Activated CD8-positive, alpha-beta memory T cell treated with anti-CD3 and anti-CD28 coated beads, Interleukin-2, amount 10 ng/mL, durations not matched to agents 7 days and 5 days (primary cell): ENCODE results near the gene EEIG1. TPM values are rescaled to one million over a fixed set of nuclear protein-coding genes. Genes with fewer than 3 reads are reported as not detected.

ENCODE experiments used
- ATAC-seq: fragments of 150-1000 bp; cut with Tn5 transposase; one replicate; pipeline ENCODE4 v1.10.0; 2021; ENCODE audit warnings: moderate library complexity
- CTCF ChIA-PET: fragments of 350-600 bp; sonication (Branson Sonifier 250); formaldehyde crosslinking; loops from one replicate; lab custom pipeline; 2021; ENCODE audit warnings: antibody characterized with exemption; lab: Charles Lee
- DNase-seq: peaks from one replicate; pipeline ENCODE4 v3.0.0-alpha.2; 2020
- H3K27ac Mint-ChIP-seq: one replicate; pipeline ENCODE4 v1.8.0; 2021; ENCODE audit warnings: mild to moderate bottlenecking, mixed read lengths
- H3K27me3 Mint-ChIP-seq: one replicate; pipeline ENCODE4 v1.8.0; 2021; ENCODE audit warnings: mixed read lengths
- H3K36me3 Mint-ChIP-seq: one replicate; pipeline ENCODE4 v1.8.0; 2021; ENCODE audit warnings: mild to moderate bottlenecking, mixed read lengths
- H3K4me1 Mint-ChIP-seq: one replicate; pipeline ENCODE4 v1.8.0; 2021; ENCODE audit warnings: mixed read lengths
- H3K4me3 Mint-ChIP-seq: one replicate; pipeline ENCODE4 v1.8.0; 2021; ENCODE audit warnings: mild to moderate bottlenecking, moderate library complexity, mixed read lengths
- H3K9me3 Mint-ChIP-seq: one replicate; pipeline ENCODE4 v1.8.0; 2022; ENCODE audit warnings: low read depth, mixed read lengths
- total RNA-seq, 2 experiments: library from RNA; stranded (reverse); gene quantifications; one replicate each; pipeline ENCODE4 v1.2.3, GENCODE V29; 2021

The EEIG1 gene
- total RNA-seq, 2 experiments from 2014 or later: 60.8 to 116 TPM

DNA sequence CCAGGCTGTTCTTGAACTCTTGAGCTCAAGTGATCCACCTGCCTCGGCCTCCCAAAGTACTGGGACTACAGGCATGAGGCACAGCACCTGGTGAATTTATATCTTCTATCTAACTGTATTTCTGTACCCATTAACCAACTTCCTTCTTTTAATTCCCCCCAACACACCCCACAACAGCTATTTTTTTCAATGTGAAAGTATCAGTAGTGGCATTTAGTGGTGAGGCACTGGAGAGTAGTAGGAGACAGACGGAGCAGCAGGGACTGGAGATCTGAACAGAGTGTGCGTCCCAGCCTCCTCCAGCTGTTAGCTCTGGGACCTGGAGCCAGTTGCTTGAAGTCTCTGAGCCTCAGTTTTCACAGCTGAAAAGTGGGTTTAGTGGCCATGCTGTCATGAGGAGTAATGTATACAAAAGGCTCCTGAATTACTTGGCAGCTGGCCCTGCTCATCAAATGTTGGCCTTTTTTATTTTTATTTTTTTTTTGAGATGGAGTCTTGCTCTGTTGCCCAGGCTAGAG lies 11.0 kb upstream of the EEIG1 start:
- CTCF ChIA-PET: interaction anchor here (2.3 to 2.6 kb wide), 2 partner anchors 37 to 43 kb away, joined by 8 read pairs; no protein-coding TSS in a partner anchor
- no peak for ATAC-seq

DNA sequence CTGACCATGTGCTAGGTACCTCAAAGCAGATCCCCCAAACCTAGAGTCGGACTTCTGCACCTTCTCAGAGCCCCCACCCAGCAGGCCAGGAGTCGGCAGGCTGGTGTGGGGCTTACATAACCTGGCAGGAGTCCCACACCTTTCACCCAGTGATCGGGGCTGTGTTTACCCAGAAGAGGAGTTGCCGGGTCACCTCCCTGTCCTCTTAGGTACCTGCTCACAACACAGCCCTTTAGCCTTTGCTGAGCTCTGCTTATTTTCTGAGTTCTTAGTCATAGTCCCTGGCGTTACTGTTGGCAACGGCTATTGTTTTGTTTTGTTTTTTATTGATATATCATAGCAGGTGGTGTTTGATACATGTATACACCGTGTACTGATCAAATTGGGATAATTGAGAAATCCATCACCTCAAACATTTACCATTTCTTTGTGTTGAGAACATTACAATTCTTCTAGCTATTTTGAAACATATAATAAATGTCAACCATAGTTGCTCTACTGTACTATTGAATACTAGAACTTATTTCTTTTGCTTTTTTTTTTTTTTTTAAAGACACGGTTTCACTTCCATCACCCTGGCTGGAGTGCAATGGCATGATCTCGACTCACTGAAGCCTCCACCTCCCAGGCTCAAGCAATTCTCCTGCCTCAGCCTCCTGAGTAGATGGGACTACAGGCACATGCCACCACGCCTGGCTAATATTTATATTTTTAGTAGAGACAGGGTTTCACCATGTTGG lies 10.4 kb upstream of the EEIG1 start:
- CTCF ChIA-PET: interaction anchor here (2.3 to 2.6 kb wide), 2 partner anchors 36 to 44 kb away, joined by 8 read pairs; no protein-coding TSS in a partner anchor
- ATAC-seq: peak; percentile 12
- H3K4me3 Mint-ChIP-seq: no peak overlapping the region
- no peak overlapping the region for H3K27ac Mint-ChIP-seq
- H3K4me1 Mint-ChIP-seq: no peaks in the 10 kb centered on the region
- no peaks in the 10 kb centered on the region for H3K36me3 Mint-ChIP-seq
- no peaks in the 10 kb centered on the region for H3K9me3 Mint-ChIP-seq
- H3K27me3 Mint-ChIP-seq: no peaks in the 10 kb centered on the region
- DNase-seq: no peak

More for the DNA sequence above, 11.0 kb upstream of the EEIG1 start:
- Mint-ChIP-seq H3K27ac (no peak overlapping the region), H3K36me3 (no peaks in the 10 kb centered on the region), H3K4me3 (no peak overlapping the region), H3K9me3 (no peaks in the 10 kb centered on the region), H3K27me3 (no peaks in the 10 kb centered on the region), H3K4me1 (no peaks in the 10 kb centered on the region)
- no peak for DNase-seq

DNA sequence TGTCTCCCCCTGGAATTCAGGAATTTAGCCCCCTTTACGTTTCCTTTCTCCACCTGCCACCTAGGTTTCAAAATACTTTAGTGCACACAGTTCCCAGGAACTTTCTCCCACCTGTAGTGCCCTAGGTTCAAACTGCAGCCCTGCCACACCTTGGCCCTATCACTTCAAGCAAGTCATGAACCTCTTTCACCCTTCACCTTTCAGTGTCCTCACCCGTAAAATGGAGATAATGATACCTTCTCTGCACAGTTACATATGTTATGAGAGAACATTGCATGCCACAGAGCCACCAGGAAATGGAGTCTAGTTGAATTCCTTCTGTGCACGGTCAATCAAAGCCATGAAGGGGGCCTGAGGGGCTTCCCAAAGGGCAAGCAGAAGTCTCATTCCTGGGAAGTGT lies 9.8 kb upstream of the EEIG1 start:
- Mint-ChIP-seq H3K4me3 (no peak overlapping the region), H3K4me1 (no peaks in the 10 kb centered on the region), H3K27me3 (no peaks in the 10 kb centered on the region), H3K36me3 (no peaks in the 10 kb centered on the region), H3K9me3 (no peaks in the 10 kb centered on the region), H3K27ac (no peak overlapping the region)
- DNase-seq (no peak), ATAC-seq (no peak)
- CTCF ChIA-PET: interaction anchor here (0.9 to 2.6 kb wide), 3 partner anchors 9 to 44 kb away, joined by 3 to 8 read pairs (median 8); no protein-coding TSS in a partner anchor

DNA sequence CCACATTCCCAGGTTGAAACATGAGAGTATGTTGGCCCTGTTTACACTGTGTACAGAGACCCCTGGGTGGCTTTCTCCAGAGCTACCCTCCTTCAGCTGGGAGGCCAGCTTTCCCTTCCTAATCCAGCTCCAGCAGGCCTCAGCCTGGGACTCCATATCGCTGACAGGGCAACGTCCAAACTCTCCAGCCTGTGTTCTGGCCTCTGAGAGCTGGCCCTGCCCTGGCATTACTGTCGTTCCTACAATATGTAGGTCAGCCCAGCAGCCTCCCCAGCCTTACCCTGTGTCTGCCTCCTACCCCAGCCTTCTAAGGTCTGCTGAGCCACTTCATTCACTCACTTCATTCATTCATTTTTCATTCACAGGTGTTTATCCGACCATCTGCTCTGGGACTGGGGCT lies 8.3 kb upstream of the EEIG1 start:
- Mint-ChIP-seq H3K9me3 (no peaks in the 10 kb centered on the region), H3K4me3 (no peak overlapping the region)
- CTCF ChIA-PET: no interaction called here

DNA sequence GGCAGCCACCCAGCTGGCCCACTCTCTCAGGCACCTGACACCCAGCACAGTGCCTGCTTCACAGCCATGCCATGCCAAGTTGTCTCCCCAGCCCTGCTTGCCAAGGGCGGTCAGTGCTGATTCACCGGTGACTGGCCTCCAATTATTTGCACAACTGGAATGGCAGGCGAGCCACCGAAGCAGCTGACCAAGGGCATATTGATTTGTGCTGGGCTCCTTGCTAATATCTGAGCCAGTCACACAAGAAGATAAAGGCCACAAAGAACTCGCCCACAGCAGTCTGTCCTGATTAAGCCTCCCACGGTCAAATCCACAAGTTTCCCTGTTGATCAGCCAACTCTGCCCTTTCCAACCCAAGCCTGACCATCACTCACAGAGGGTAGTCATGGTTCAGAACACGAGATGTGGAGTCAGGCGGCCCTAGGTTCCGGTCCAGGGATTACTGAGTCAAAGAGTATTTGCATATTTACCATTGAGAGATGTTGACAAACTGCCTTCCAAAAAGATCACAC lies 6.4 kb upstream of the EEIG1 start:
- Mint-ChIP-seq H3K9me3 (no peaks in the 10 kb centered on the region), H3K27me3 (no peaks in the 10 kb centered on the region), H3K4me3 (no peak overlapping the region), H3K27ac (no peak overlapping the region), H3K4me1 (peaks cover 16% of the 10 kb centered on the region), H3K36me3 (no peaks in the 10 kb centered on the region)
- CTCF ChIA-PET: interaction anchor here (1.4 kb wide), 1 partner anchor 9 kb away, joined by 3 read pairs; no protein-coding TSS in a partner anchor
- ATAC-seq (no peak), DNase-seq (no peak)

More for the DNA sequence above, 8.3 kb upstream of the EEIG1 start:
- Mint-ChIP-seq H3K4me1 (peaks cover 1% of the 10 kb centered on the region), H3K36me3 (no peaks in the 10 kb centered on the region), H3K27me3 (no peaks in the 10 kb centered on the region), H3K27ac (no peak overlapping the region)
- ATAC-seq (no peak), DNase-seq (no peak)

DNA sequence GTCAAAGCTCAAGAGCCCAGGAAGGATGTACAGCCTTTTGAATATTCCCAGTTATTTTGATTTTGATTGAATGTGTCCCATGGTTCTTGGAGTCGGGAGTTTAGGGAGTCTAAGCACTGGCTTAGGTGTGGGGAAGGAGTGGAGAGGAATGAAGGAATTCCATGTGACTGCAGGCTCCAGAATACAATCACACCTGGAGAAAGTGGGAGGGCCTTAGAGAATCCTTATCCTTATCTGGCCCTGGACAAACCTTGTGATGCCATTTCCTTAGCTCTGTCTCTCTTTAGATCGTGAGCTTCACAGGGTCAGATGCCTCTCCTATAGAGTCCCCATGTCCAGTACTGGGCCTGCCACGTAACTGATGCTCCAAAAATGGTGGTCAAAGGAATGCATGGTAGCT lies 4.2 kb upstream of the EEIG1 start:
- Mint-ChIP-seq H3K36me3 (no peaks in the 10 kb centered on the region), H3K27me3 (no peaks in the 10 kb centered on the region), H3K27ac (no peak overlapping the region), H3K9me3 (no peaks in the 10 kb centered on the region), H3K4me3 (no peak overlapping the region), H3K4me1 (peaks cover 26% of the 10 kb centered on the region)
- ATAC-seq (no peak), DNase-seq (no peak)
- CTCF ChIA-PET: interaction anchor here (0.9 kb wide), 1 partner anchor 30 kb away, joined by 3 read pairs; no protein-coding TSS in a partner anchor

DNA sequence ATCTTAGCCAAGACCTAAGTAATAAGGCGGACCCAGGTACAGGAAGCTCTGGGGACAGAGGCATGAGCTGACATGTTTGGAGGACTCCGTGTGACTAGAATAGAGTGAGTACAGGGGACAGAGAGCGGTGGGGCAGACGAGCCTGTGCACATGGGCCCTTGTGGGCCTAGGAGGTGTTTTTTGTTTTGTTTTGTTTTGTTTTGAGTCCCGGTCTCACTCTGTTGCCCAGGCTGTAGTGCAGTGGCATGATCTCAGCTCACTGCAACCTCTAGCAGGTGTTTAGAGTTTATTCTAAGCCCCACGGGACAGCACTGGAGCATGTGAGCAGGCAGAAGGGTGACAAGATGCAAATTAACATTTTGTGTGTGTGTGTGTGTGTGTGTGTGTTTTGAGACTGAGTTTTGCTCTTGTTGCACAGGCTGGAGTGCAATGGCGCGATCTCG lies 3.1 kb upstream of the EEIG1 start:
- H3K36me3 Mint-ChIP-seq: peaks cover 3% of the 10 kb centered on the region
- no peaks in the 10 kb centered on the region for H3K9me3 Mint-ChIP-seq
- no peak for DNase-seq
- H3K4me1 Mint-ChIP-seq: peaks cover 27% of the 10 kb centered on the region
- no peak overlapping the region for H3K4me3 Mint-ChIP-seq
- CTCF ChIA-PET: interaction anchor here (3.8 to 7.2 kb wide), 3 partner anchors 29 to 51 kb away, joined by 12 to 64 read pairs (median 29); no protein-coding TSS in a partner anchor
- no peak overlapping the region for H3K27ac Mint-ChIP-seq
- no peaks in the 10 kb centered on the region for H3K27me3 Mint-ChIP-seq
- ATAC-seq: no peak

DNA sequence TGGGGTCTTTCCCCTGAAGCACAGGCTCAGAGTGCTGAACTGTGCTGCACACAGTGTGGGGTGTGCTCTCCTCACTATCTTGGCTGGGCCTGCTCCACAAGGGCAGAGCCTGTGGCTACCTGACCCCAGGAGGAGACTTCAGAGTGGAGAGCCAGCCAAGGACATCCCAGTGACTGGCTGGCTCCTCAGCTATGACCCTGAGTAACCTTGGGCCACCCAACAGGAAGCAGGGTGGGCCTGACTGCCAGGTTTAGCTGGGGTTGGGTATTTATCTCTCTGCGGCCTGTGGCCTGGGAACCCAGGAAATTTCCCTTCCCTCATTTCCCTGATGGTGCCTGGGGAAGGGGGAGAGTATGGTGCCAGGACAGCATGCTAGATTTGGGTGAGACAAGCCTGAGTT lies 2.1 kb upstream of the EEIG1 start:
- ATAC-seq (no peak), DNase-seq (no peak)
- CTCF ChIA-PET: interaction anchor here (3.8 to 7.2 kb wide), 3 partner anchors 28 to 52 kb away, joined by 12 to 64 read pairs (median 29); no protein-coding TSS in a partner anchor
- Mint-ChIP-seq H3K9me3 (no peaks in the 10 kb centered on the region), H3K27me3 (no peaks in the 10 kb centered on the region), H3K4me1 (peaks cover 32% of the 10 kb centered on the region), H3K4me3 (no peak overlapping the region), H3K27ac (peak overlapping the region; percentile 19), H3K36me3 (peaks cover 8% of the 10 kb centered on the region)

DNA sequence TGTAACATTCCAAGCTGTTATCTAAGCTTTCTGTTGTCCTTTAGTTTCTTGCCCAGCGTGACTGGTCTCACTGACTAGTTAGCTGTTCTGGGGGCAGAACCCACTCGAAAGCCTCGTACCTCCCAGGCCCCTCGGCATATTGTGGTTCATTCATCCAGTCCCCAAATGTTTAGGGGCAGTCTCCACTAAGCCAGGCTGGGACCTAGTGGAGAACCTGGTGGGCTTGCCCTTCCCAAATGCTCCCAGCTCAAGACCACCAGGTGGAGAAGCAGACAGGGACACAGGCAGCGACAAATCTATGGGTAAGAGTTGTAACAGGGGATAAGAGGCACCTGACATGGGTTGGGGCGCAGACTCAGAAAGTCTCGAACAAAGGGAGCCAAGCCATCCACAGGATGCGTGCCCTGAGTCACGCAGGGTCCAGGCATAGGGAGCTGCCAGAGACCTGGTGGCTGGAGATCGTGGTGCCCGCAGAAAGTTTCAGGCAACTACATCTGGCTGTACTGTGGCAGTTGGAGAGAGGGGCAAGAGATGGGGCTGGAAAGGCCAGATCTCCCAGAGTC lies 851 bp upstream of the EEIG1 start:
- Mint-ChIP-seq H3K27ac (peak overlapping the region; percentile 91), H3K4me3 (peak overlapping the region; percentile 88), H3K4me1 (peaks cover 45% of the 10 kb centered on the region), H3K36me3 (peaks cover 9% of the 10 kb centered on the region), H3K27me3 (no peaks in the 10 kb centered on the region), H3K9me3 (no peaks in the 10 kb centered on the region)
- ATAC-seq: no peak
- CTCF ChIA-PET: interaction anchor here (0.9 to 7.2 kb wide), 10 partner anchors 9 to 136 kb away, joined by 3 to 64 read pairs (median 8); no protein-coding TSS in a partner anchor
- DNase-seq: no peak

DNA sequence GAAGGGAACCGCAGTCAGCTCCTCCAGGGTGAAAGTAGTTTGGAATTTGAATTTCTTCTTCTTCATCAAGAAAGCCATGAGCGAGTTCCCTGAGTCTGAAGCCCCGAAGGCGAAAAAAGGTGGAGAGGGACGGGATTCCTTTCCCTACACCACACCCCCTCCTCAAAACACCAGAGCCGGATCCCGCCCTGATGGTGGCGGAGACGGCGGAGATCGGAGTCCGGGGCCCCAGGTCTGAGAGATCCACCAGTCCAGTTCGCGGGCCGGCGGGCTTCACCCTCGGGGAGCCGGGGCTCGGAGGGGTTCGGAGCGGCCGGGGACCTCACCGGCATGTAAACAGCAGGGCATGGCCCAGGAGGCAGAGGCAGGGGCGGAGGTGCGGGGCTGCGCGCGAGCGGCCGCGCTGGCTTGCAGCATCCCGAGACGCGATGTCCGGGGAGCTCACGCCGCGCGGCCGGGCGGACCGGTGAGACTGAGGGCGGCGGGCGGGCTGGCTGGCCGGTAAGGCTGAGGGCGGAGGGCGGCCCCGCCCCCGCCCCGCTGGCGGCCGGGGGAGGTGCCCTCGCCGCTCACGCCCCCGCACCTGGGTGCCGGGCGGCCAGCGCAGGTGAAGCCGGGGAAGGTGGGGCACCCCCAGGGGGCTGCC lies 606 bp downstream of the EEIG1 start:
- peaks cover 57% of the 10 kb centered on the region for H3K4me1 Mint-ChIP-seq
- no peak for DNase-seq
- H3K36me3 Mint-ChIP-seq: peaks cover 11% of the 10 kb centered on the region

DNA sequence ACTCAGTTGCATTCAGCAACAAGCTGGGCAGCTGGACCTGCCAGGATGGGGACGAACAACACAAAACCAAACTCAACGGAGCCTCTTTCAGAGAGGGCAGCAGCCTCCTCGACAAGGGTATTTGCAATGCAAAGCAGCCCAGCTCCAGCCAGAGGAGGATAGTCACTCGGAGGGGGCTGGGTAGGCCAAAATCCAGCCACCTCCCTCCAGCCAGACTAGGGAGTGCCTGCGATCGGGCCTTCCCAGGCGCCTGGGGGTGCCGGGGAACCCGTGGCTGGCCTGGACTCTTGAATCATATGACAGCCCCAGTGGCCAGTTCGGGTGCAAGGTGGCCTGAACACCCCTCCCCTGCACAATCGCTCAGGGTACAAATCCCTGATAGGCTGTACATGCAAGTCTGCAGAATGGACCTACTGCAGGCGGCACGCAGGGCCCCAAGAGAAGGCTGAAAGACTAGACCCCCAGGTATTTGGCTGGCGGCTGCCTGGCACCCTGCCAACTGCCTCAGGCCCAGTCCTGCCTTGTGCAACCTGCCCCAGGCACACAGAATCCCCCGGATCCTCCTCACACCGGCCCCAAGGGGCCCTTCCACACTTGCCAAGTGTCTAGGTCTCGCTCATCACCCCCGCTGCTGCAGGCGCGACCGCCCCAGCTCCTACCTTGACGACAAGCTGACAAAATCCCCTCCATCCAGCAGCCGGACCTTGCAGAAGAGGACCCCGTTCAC lies 1.3 kb downstream of the EEIG1 start:
- Mint-ChIP-seq H3K4me1 (peaks cover 61% of the 10 kb centered on the region), H3K9me3 (no peaks in the 10 kb centered on the region), H3K36me3 (peaks cover 12% of the 10 kb centered on the region), H3K4me3 (peak overlapping the region; percentile 97), H3K27ac (peak overlapping the region; percentile 83), H3K27me3 (no peaks in the 10 kb centered on the region)
- ATAC-seq (no peak), DNase-seq (peak; percentile 58)
- CTCF ChIA-PET: interaction anchor here (0.9 to 7.2 kb wide), 14 partner anchors 8 to 55 kb away, joined by 3 to 64 read pairs (median 4); partner anchors contain the start of gene DPM2

More for the DNA sequence above, 606 bp downstream of the EEIG1 start:
- no peaks in the 10 kb centered on the region for H3K9me3 Mint-ChIP-seq
- H3K27me3 Mint-ChIP-seq: no peaks in the 10 kb centered on the region
- CTCF ChIA-PET: interaction anchor here (0.8 to 7.2 kb wide), 11 partner anchors 9 to 137 kb away, joined by 3 to 64 read pairs (median 5); no protein-coding TSS in a partner anchor
- peak overlapping the region; percentile 83 for H3K27ac Mint-ChIP-seq
- peak; percentile 37 for ATAC-seq
- H3K4me3 Mint-ChIP-seq: peak overlapping the region; percentile 97

DNA sequence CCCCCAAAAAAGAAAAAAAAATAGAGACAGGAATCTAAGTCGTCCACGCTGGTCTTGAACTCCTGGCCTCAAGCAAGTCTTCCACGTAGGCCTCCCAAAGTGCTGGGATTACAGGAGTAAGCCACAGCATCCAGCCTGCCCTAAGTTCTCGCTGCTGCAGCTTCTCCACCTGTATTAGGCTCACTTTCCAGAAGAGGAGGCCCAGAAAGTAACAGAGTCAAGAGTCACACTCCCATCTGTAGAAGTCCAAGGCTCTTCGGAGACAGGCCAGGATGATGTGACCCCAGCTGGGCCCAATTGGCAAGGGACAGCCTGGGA lies 1.8 kb downstream of the EEIG1 start:
- Mint-ChIP-seq H3K27ac (peak overlapping the region; percentile 83), H3K4me3 (peak overlapping the region; percentile 97), H3K36me3 (peaks cover 14% of the 10 kb centered on the region), H3K27me3 (no peaks in the 10 kb centered on the region), H3K4me1 (peaks cover 66% of the 10 kb centered on the region), H3K9me3 (no peaks in the 10 kb centered on the region)
- DNase-seq (no peak), ATAC-seq (no peak)
- CTCF ChIA-PET: interaction anchor here (0.9 to 7.2 kb wide), 10 partner anchors 8 to 55 kb away, joined by 3 to 64 read pairs (median 4); partner anchors contain the start of gene DPM2
